HCT116 (cell line): ENCODE results near the gene NFASC. TPM values are rescaled to one million over a fixed set of nuclear protein-coding genes. Genes with fewer than 3 reads are reported as not detected.

Experiments
- ATAC-seq: fragments of 200-7000 bp; cut with Tn5 transposase; 2 replicates; pipeline ENCODE4 v1.9.1; 2020; ENCODE audit warnings: mild to moderate bottlenecking, moderate library complexity
- BruUV-seq: library from RNA; stranded (reverse); fragments of 400-500 nt; replicated peaks from 2 replicates; lab custom pipeline; 2021; lab: Mats Ljungman, UMichigan
- CTCF ChIA-PET: fragments of 300-600 bp; sonication (Branson Sonifier 250); formaldehyde crosslinking; loops from one replicate; lab custom pipeline; 2021; ENCODE audit warnings: antibody characterized with exemption; lab: Charles Lee
- POLR2A ChIA-PET: fragments of 300-600, 350-600 bp; sonication (Branson Sonifier 250); formaldehyde crosslinking; loops from one replicate; lab custom pipeline; 2021; ENCODE audit warnings: antibody characterized with exemption; lab: Charles Lee
- RAD21 ChIA-PET, 2 experiments: fragments of 300-600 bp; sonication (Branson Sonifier 250); formaldehyde crosslinking; loops; one replicate each; lab custom pipeline; 2023; ENCODE audit warnings: low total read pairs in 2 of 2; ENCODE audit not compliant: uncharacterized antibody in 2 of 2, unreplicated experiment in 2 of 2, low non-redundant PET in 1 of 2; lab: Charles Lee
- DNase-seq: peaks from one replicate; pipeline ENCODE4 v3.0.0-alpha.2; 2010; ENCODE audit warnings: low read depth, low spot score
- H2AFZ ChIP-seq: fragments of 200-600 bp; shearing (Covaris generic), sonication (generic); 2 replicates; pipeline ENCODE4 v1.6.1; 2017; ENCODE audit warnings: low read depth, mixed run types, mixed read lengths, antibody characterized with exemption, low read length; ENCODE audit not compliant: poor library complexity, severe bottlenecking
- H3K27ac ChIP-seq: 2 replicates; pipeline ENCODE4 v1.5.1; 2012; ENCODE audit warnings: low read depth, low read length
- H3K27me3 ChIP-seq: fragments of 200-600 bp; sonication (generic); 2 replicates; pipeline ENCODE4 v1.6.1; 2016; ENCODE audit warnings: mixed run types, low read length, mixed read lengths; ENCODE audit not compliant: insufficient read depth
- H3K36me3 ChIP-seq, 2 experiments: fragments of 200-500 bp in 1 of 2; fragments of 200-600 bp in 1 of 2; sonication (Bioruptor generic) in 1 of 2; sonication (generic) in 1 of 2; 2 replicates each; pipeline versions ENCODE4 v1.5.1 to v1.6.1; 2014 to 2016; ENCODE audit warnings: low read length in 2 of 2, inconsistent platforms in 1 of 2, mixed read lengths in 1 of 2, mixed run types in 1 of 2; ENCODE audit not compliant: insufficient read depth in 2 of 2, control insufficient read depth in 1 of 2
- H3K4me1 ChIP-seq, 2 experiments: fragments of 200-600 bp in 1 of 2; sonication (generic) in 1 of 2; 2 replicates each; pipeline versions ENCODE4 v1.5.1 to v1.6.1; 2012 to 2017; ENCODE audit warnings: low read length in 2 of 2, inconsistent platforms in 1 of 2, mild to moderate bottlenecking in 1 of 2, mixed read lengths in 1 of 2, mixed run types in 1 of 2, moderate library complexity in 1 of 2; ENCODE audit not compliant: insufficient read depth in 2 of 2, control insufficient read depth in 1 of 2
- H3K4me2 ChIP-seq: fragments of 200-600 bp; sonication (generic); 2 replicates; pipeline ENCODE4 v1.6.1; 2017; ENCODE audit warnings: mixed run types, low read length, mixed read lengths
- H3K4me3 ChIP-seq, 2 experiments: fragments of 200-600 bp in 1 of 2; sonication (generic) in 1 of 2; replicated peaks in 1 of 2; 2 replicates each; pipeline ENCODE4 v1.5.1; 2011 to 2016; ENCODE audit warnings: low read length in 2 of 2, control low read depth in 1 of 2, low read depth in 1 of 2, mild to moderate bottlenecking in 1 of 2, mixed read lengths in 1 of 2, mixed run types in 1 of 2
- H3K79me2 ChIP-seq: fragments of 200-600 bp; sonication (generic); 2 replicates; pipeline ENCODE4 v1.6.1; 2017; ENCODE audit warnings: mild to moderate bottlenecking, mixed run types, low read length, moderate library complexity, mixed read lengths; ENCODE audit not compliant: insufficient read depth
- H3K9ac ChIP-seq: fragments of 200-600 bp; sonication (generic); 2 replicates; pipeline ENCODE4 v1.6.1; 2016; ENCODE audit warnings: low read length, mixed read lengths
- H3K9me2 ChIP-seq: fragments of 200-600 bp; sonication (generic), shearing (Covaris generic); 2 replicates; pipeline ENCODE4 v1.6.1; 2017; ENCODE audit warnings: mixed run types, mild to moderate bottlenecking, moderate library complexity; ENCODE audit not compliant: insufficient read depth
- H3K9me3 ChIP-seq, 2 experiments: fragments of 200-500 bp in 1 of 2; fragments of 200-600 bp in 1 of 2; sonication (Bioruptor generic) in 1 of 2; sonication (generic) in 1 of 2; 2 replicates each; pipeline ENCODE4 v1.6.1; 2014 to 2017; ENCODE audit warnings: low read length in 2 of 2, mixed read lengths in 2 of 2, inconsistent platforms in 1 of 2, low read depth in 1 of 2, mild to moderate bottlenecking in 1 of 2, mixed run types in 1 of 2, moderate library complexity in 1 of 2; ENCODE audit not compliant: control insufficient read depth in 1 of 2, insufficient read depth in 1 of 2
- H4K20me1 ChIP-seq: fragments of 200-600 bp; sonication (generic), shearing (Covaris generic); 2 replicates; pipeline ENCODE4 v1.6.1; 2017; ENCODE audit warnings: mixed run types, mild to moderate bottlenecking, moderate library complexity; ENCODE audit not compliant: insufficient read depth
- CBX3 ChIP-seq: IDR thresholded peaks from 2 replicates; pipeline ENCODE4 v1.6.1; 2012; ENCODE audit warnings: low read depth
- CEBPB ChIP-seq: IDR thresholded peaks from 2 replicates; pipeline ENCODE4 v1.6.1; 2012; ENCODE audit warnings: low read depth
- EZH2 ChIP-seq: fragments of 200-600 bp; sonication (generic); IDR thresholded peaks from 2 replicates; pipeline ENCODE4 v1.6.1; 2017; ENCODE audit warnings: antibody characterized with exemption, mixed run types
- EZH2phosphoT487 ChIP-seq: fragments of 200-600 bp; IDR thresholded peaks from 2 replicates; pipeline ENCODE4 v1.6.1; 2018; ENCODE audit warnings: antibody characterized with exemption, borderline replicate concordance
- REST ChIP-seq: IDR thresholded peaks from 2 replicates; pipeline ENCODE4 v1.6.1; 2012; ENCODE audit warnings: low read depth
- SIN3A ChIP-seq: IDR thresholded peaks from 2 replicates; pipeline ENCODE4 v1.6.1; 2012; ENCODE audit warnings: low read depth
- YY1 ChIP-seq: IDR thresholded peaks from 2 replicates; pipeline ENCODE4 v1.6.1; 2011; ENCODE audit warnings: low read length, low read depth, moderate library complexity, mild to moderate bottlenecking; ENCODE audit not compliant: insufficient replicate concordance; ENCODE audit errors: extremely low read depth
- ZFX ChIP-seq: fragments of 450-650 bp; IDR thresholded peaks from 2 replicates; pipeline ENCODE4 v1.6.1; 2017
- intact Hi-C: fragments of 100-400 bp; cut with micrococcal nuclease; formaldehyde crosslinking; loops from 2 replicates; pipeline ENCODE4 v1.10.0; 2022
- total RNA-seq: library from RNA; stranded (reverse); gene quantifications from one replicate; pipeline ENCODE4 v1.2.1, GENCODE V29; 2021; ENCODE audit not compliant: unreplicated experiment

Gene NFASC
- total RNA-seq, 1 experiment from 2014 or later, result 0.57 TPM

GRCh38 chr1:204978782-204979181 lies 108.1 kb downstream of the NFASC start:
- H3K4me2 ChIP-seq, result no peak overlapping the region
- no peak overlapping the region for H3K4me3 ChIP-seq
- no peaks in the 10 kb centered on the region for H3K4me1 ChIP-seq
- no peaks in the 10 kb centered on the region for H4K20me1 ChIP-seq
- RAD21 ChIA-PET, result no interaction called here
- no TSS peak for BruUV-seq
- no peaks in the 10 kb centered on the region for H3K79me2 ChIP-seq
- H3K9ac ChIP-seq, result no peak overlapping the region
- intact Hi-C loops, result no loop called here
- H2AFZ ChIP-seq, result no peak overlapping the region
- no peaks in the 10 kb centered on the region for H3K36me3 ChIP-seq
- H3K9me3 ChIP-seq, result no peaks in the 10 kb centered on the region
- CTCF ChIA-PET, result interaction anchor here (1.2 to 3.8 kb wide), 4 partner anchors 10 to 278 kb away, joined by 3 to 30 read pairs (median 6); no protein-coding TSS in a partner anchor
- no peaks in the 10 kb centered on the region for H3K9me2 ChIP-seq
- H3K27me3 ChIP-seq, result peaks cover 10% of the 10 kb centered on the region; the same call in 1 of the 2 replicates
- no peak for ATAC-seq
- no peak overlapping the region for H3K27ac ChIP-seq
- DNase-seq, result no peak
- TF ChIP-seq ZFX (no peak), YY1 (no peak), REST (no peak), EZH2 (no peak), CEBPB (no peak), CBX3 (no peak), EZH2phosphoT487 (no peak), SIN3A (no peak)
- POLR2A ChIA-PET, result no interaction called here
